Heart left ventricle (tissue), 13 donors: ENCODE results near the gene XRN2.

Experiments used
- CTCF ChIP-seq, 12 donors: fragments of 200-600 bp; sonication (generic) in 4 of 12; IDR thresholded peaks; one replicate each; pipeline versions ENCODE4 v1.5.0 to v1.8.0; 2018 to 2022; ENCODE audit warnings: antibody characterized with exemption in 12 of 12, mild to moderate bottlenecking in 5 of 12
- POLR2A ChIP-seq, 2 donors: fragments of 450-650 bp; IDR thresholded peaks; one replicate each; pipeline ENCODE4 v1.6.1; 2017; ENCODE audit warnings: antibody characterized with exemption in 2 of 2, mild to moderate bottlenecking in 2 of 2, moderate library complexity in 2 of 2
- donor health status: ischemic (EF 13 %, LVEDD 7.1; RV severe dilation, severe dysfunction).
- donor health status: DM: no; HTN: yes; CAD: no.
- donor health status: DM: no; HTN: no; CAD: no.
- donor health status: ischemic (EF 25% LVEDD 6.9; RV normal size, moderate dysfunction).
- donor health status: ischemic (EF 25% LVEDD 5.7; RV mildly dilated, moderate dysfunction).
- donor health status: ischemic (EF 35%, LVEDD 5.7; RV mildly dilated, moderate dysfunction).
- donor health status: nonischemic (EF 11% LVEDD 7.7; RV severe dilation, severe dysfunction).
- donor health status: DM: yes; HTN: yes; CAD: no.
- donor health status: PGD.
- donor health status: ischemic (EF 29% LVEDD 5.4; RV normal size, mild dysfunction).
- donor health status: nonischemic (EF 23%, LVEDD 6.1; RV moderate dilation, normal function).

GRCh38 chr20:21266191-21266536 lies 37.0 kb upstream of the XRN2 start:
- no peak for TF ChIP-seq CTCF (IDR thresholded peaks at IDR 0.05)
- no peak for TF ChIP-seq POLR2A (IDR thresholded peaks at IDR 0.05)
